HG03432 (cell line): Measurements from ENCODE around the gene AXL.

Source experiments
- ATAC-seq: cut with Tn5 transposase; IDR thresholded peaks from one replicate; pipeline ENCODE4 v1.9.1; 2021; ENCODE audit warnings: mild to moderate bottlenecking, moderate library complexity; ENCODE audit not compliant: unreplicated experiment

Gene AXL

GRCh38 chr19:41305927-41306793, 87.1 kb downstream of the AXL start:
- ATAC-seq = no peak

GRCh38 chr19:41307090-41307875, 88.3 kb downstream of the AXL start:
- no peak for ATAC-seq

- ATAC-seq = no peak
Measured at GRCh38 chr19:41307954-41308449, 89.0 kb downstream of the AXL start.

- no peak for ATAC-seq
Measured at GRCh38 chr19:41308450-41309179, 89.6 kb downstream of the AXL start.

GRCh38 chr19:41309180-41310032, 90.4 kb downstream of the AXL start:
- no peak for ATAC-seq

- peak; percentile 70 for ATAC-seq
Measured at GRCh38 chr19:41310033-41310831, 91.2 kb downstream of the AXL start, which contains the start of gene CCDC97. TSS of gene CCDC97 (plus strand) at chr19:41310172. CDS start at chr19:41310311, 139 bp downstream.

GRCh38 chr19:41311072-41311471, 92.0 kb downstream of the AXL start:
- ATAC-seq = no peak
